Left renal pelvis (tissue), 4 donors: Measurements from ENCODE around the gene PCDHGB5. TPM values are rescaled to one million over a fixed set of nuclear protein-coding genes. Genes with fewer than 3 reads are reported as not detected.
"Not testable (repeated sequence)": the region's sequence is repeated elsewhere in the genome, so short reads cannot be mapped to it uniquely, and the experiment has no call there.

Experiments used
- DNase-seq, 4 donors: peaks; one replicate each; pipeline ENCODE4 v3.0.0-alpha.2; 2013; ENCODE audit warnings: low read depth in 4 of 4, low spot score in 3 of 4
- polyA plus RNA-seq, 4 donors: library from polyadenylated mRNA; unstranded; fragments of 120-200 nt; gene quantifications; one replicate each; pipeline ENCODE4 v1.2.1, GENCODE V29; 2013; ENCODE audit not compliant: insufficient read length in 4 of 4

Gene PCDHGB5
- polyA plus RNA-seq, result 10 to 100 TPM in 1 of 4 donors, 1 to 10 TPM in 3; 9.6 to 10.3 (median 9.8) TPM

GRCh38 chr5:141397756-141398551 is at the start of gene PCDHGB5:
PCDHGB5 (plus strand) TSS chr5:141397947; CDS start chr5:141398128, 181 bp downstream.
- not testable (repeated sequence) for DNase-seq

- no peak for DNase-seq
Measured at GRCh38 chr5:141349917-141350619, 47.7 kb upstream of the PCDHGB5 start, which contains the start of gene PCDHGB1. PCDHGB1 (plus strand) TSS chr5:141350099; CDS start chr5:141350261, 162 bp downstream.

- no peak for DNase-seq
Measured at GRCh38 chr5:141351591-141351990, 46.2 kb upstream of the PCDHGB5 start.

DNA sequence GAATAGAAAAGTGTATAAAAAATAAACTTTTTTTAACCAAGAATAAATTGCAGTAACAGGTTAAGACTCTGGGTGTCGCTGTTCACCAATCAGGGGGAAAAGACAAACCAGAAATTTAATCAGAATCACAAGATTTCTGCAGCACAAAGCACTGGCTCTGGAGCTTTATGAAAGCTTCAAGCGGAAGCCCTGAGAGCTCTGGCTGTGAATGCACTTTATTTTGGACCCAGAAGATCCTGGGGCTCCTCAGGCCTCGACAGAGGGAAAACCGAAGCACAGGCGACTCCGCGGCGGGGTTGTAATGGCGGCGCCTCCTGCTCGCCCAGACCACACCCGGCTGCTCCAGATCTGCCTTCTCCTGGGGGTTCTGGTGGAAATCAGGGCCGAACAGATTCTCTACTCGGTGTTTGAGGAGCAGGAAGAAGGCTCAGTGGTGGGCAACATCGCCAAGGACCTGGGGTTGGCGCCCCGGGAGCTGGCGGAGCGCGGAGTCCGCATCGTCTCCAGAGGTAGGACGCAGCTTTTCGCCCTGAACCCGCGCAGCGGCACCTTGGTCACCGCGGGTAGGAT is 42.8 kb upstream of the PCDHGB5 start, which contains the start of gene PCDHGA4:
Gene PCDHGA4, plus strand, starts transcription at position 122 of the 570 bp plus-strand sequence. Its CDS starts 87 bp downstream, at position 209.
- DNase-seq, result no peak

- no peak for DNase-seq
Measured at GRCh38 chr5:141355641-141356040, 42.1 kb upstream of the PCDHGB5 start.

GRCh38 chr5:141356133-141356532 is 41.6 kb upstream of the PCDHGB5 start:
- no peak for DNase-seq

GRCh38 chr5:141356950-141357349 is 40.8 kb upstream of the PCDHGB5 start:
- no peak for DNase-seq

GRCh38 chr5:141359790-141360426 is 37.8 kb upstream of the PCDHGB5 start, which contains the start of gene PCDHGB2:
PCDHGB2 (plus strand) TSS chr5:141359994; CDS start chr5:141360136, 142 bp downstream.
- no peak for DNase-seq

- no peak for DNase-seq
Measured at GRCh38 chr5:141360685-141361084, 37.1 kb upstream of the PCDHGB5 start.

GRCh38 chr5:141362719-141363118 is 35.0 kb upstream of the PCDHGB5 start:
- DNase-seq, result no peak

DNA sequence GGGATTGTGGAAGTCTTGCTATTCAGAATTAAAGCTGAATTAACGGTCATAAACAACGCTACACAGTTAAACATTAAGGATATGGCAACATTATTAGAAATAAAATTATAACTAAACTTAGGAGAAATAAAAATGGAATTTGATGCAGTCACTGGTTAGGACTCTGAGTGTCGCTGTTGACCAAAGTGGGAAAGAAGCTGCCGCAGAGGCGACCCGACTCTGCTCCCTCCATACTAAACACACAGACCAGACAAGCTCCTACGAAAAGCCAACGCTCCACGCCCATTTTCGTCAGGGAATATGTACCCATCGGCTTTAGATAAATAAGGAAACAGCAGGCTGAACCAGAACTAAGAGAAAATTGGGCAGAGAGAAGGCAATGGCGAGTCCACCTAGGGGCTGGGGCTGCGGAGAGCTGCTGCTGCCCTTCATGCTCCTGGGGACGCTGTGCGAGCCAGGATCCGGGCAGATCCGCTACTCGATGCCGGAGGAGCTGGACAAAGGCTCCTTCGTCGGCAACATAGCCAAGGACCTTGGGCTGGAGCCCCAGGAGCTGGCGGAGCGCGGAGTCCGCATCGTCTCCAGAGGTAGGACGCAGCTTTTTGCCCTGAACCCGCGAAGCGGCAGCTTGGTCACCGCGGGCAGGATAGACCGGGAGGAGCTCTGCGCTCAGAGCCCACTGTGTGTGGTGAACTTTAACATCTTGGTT is 33.6 kb upstream of the PCDHGB5 start, which contains the start of gene PCDHGA5:
Gene PCDHGA5, plus strand, starts transcription at position 211 of the 709 bp plus-strand sequence. Its CDS starts 169 bp downstream, at position 380.
- DNase-seq, result no peak

GRCh38 chr5:141366016-141366896 is 31.5 kb upstream of the PCDHGB5 start:
- no peak for DNase-seq

DNA sequence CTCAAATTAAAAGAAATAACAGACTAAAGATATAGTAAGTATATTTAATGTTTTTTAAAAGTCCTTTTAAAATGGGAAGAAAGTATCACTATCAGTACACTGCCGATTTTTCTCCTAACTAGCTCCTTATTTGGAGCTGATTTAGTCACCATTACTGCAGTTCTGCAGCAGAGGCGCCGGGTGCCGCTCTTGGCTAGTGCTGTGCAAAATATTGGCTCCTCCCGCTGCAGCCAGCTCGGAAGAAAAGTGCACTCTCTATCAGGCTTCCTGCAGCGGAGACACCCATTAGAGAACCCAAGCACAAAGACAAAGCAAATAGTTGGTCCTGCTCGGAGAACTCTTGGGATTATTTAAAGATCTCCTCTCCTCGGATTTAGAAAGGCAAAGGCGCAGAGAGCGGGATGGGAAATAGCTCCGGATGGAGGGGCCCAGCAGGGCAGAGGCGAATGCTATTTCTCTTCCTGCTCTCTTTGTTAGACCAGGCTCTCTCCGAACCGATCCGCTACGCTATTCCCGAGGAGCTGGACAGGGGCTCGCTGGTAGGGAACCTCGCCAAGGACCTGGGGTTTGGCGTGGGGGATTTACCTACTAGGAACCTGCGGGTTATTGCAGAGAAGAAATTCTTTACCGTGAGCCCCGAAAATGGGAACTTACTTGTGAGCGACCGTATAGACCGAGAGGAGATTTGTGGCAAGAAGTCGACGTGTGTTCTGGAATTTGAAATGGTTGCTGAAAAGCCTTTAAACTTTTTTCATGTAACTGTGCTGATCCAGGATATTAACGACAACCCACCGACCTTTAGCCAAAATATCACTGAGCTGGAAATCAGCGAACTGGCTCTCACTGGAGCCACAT is 27.5 kb upstream of the PCDHGB5 start, which contains the start of gene PCDHGB3:
Gene PCDHGB3, plus strand, starts transcription at position 249 of the 855 bp plus-strand sequence. Its CDS starts 153 bp downstream, at position 402.
- no peak for DNase-seq

DNA sequence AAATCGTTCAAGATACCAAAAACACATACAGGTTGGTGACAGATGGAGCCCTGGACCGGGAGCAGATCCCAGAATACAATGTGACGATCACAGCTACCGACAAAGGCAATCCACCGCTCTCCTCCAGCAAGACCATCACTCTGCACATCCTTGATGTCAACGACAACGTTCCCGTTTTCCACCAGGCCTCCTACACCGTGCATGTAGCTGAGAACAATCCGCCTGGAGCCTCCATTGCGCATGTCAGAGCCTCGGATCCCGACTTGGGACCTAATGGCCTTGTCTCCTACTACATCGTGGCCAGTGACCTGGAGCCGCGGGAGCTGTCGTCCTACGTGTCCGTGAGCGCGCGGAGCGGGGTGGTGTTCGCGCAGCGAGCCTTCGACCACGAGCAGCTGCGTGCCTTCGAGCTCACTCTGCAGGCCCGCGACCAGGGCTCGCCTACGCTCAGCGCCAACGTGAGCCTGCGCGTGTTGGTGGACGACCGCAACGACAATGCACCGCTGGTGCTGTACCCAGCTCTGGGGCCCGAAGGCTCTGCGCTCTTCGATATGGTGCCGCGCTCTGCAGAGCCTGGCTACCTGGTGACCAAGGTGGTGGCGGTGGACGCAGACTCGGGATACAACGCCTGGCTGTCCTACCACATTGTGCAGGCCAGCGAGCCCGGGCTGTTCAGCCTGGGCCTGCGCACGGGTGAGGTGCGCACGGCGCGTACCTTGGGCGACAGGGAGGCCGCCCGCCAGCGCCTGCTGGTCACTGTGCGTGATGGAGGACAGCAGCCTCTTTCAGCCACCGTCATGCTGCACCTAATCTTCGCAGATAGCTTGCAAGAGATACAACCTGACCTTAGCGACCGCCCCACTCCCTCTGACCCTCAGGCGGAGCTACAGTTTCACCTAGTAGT is 25.9 kb upstream of the PCDHGB5 start:
- no peak for DNase-seq

GRCh38 chr5:141373673-141374317 is 24.0 kb upstream of the PCDHGB5 start, which contains the start of gene PCDHGA6:
PCDHGA6 (plus strand) TSS chr5:141373891; CDS start chr5:141374084, 193 bp downstream.
- no peak for DNase-seq

GRCh38 chr5:141374627-141375026 is 23.1 kb upstream of the PCDHGB5 start:
- no peak for DNase-seq
